GM11168 (cell line): ENCODE measurements around the gene SEC62.

Experiments used
- in situ Hi-C: fragments of 300-500 bp; cut with MboI; formaldehyde crosslinking; loops from one replicate; pipeline ENCODE4 v1.12.0; 2022; ENCODE audit warnings: low sequenced_read_pairs; ENCODE audit not compliant: unreplicated experiment

Gene SEC62, protein sequence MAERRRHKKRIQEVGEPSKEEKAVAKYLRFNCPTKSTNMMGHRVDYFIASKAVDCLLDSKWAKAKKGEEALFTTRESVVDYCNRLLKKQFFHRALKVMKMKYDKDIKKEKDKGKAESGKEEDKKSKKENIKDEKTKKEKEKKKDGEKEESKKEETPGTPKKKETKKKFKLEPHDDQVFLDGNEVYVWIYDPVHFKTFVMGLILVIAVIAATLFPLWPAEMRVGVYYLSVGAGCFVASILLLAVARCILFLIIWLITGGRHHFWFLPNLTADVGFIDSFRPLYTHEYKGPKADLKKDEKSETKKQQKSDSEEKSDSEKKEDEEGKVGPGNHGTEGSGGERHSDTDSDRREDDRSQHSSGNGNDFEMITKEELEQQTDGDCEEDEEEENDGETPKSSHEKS

DNA sequence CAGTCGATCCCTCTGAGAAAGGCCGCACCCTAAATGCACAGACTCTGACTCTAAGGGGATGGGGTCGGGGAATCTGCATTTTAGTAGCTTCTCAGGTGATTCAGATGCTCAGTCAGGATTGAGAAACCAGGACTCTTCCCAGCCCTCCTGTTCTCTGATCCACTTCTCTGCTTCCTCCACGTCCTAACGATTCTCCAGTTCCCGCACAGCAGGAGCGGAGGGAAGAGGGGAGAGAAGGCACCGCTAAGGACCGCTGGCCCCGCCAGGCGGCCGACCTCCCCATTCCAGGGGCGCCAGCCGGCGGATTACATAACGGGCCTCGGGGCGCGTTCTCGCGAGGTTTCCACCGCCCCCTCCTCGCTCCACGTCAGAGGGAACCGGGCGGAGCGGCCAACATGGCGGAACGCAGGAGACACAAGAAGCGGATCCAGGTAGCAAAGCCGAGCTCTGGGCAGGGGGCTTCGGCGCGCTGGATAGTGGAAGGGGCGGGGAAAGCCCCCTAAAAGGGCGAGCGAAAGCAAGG, at the start of gene SEC62:
SEC62 (plus strand) TSS at position 380 of the 523 bp plus-strand sequence; CDS start at position 396, 16 bp downstream.
- in situ Hi-C loops = loop anchor here (10.0 kb wide), 1 partner anchor 102 kb away; the partner anchor contains the start of gene LRRC31

DNA sequence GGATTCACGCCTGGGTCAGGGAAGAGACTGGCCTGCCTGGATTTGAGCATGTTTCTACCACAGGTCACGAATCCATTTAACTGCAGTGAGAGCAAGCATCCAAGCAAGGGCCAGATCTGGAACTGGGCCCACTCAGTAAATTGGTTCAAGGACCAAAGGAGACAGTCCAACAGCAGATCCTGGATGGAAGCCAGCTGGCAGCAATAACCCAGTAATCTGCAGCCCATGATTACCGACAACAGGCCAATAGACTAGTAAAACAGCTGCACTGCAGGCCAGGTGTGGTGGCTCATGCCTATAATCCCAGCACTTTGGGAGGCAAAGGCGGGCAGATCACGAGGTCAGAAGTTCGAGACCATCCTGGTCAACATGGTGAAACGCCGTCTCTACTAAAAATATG, 43.4 kb upstream of the SEC62 start:
- in situ Hi-C loops = no loop called here

DNA sequence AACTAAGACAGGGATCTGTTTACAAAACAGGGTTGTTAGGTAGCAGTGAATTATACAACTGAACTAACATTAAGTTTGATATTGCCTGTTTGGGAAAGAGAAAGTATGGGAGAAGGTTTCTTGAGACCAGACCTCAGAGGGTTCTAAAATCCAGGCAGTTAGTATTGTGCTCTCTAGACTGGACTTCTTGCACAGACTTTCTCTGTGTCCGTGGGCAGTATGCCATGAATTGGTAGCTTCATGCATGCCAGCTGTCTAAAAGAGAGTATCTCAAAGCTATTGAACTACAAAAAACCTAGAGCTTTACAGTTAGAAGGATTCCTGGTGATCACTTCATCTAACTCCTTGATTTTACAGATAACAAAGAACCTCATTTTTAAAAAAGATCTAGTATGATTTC, 42.8 kb upstream of the SEC62 start:
- in situ Hi-C loops = no loop called here

DNA sequence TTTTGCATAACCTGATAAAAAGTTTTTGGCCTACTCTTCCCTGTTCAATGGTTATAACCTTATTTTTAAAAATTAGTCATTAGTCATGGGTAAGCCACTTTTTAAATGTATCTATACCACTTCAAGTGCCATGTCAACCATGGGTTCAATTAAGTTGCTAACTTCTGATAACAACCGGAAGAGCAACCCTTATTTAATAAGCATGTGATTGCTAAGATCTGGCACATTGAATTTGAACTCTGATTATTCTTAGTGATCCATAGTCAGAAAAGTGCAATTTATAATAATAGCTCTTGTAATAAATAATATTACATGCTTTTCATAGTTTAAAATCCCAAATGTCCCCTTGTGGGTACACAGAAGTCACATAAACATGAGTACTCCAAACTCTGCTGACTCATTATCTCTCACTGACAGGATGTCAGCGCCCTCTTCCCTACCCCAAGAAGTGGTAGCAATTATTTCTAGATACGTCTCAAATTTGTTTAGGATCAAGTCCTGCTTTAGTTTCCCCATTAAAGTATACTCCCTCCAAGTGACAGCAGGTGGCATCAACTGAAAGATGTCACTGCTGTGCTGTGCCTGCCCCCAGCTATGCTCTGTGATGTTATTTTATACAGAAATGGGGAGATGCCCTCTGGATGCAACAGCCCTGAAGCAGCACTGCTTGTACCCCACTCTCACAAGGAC, 36.6 kb upstream of the SEC62 start:
- in situ Hi-C loops = no loop called here

DNA sequence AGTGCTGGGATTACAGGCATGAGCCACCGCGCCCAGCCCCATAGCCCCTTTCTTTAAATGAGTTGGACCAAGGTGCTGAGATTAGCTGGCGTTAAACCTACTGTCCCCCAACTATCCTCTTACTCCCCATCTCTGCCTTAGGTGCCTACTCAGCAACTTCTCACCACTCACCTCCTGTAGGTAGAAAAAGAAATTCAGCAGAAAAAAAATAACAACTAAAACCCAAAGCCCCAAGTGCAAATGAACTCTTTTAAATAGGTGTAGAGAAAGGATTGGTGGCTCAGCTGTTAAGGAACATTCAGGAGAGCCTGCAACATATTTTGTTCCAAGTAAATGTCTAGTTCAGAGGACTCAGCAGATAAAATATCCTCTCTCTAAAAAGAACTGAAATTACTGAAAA, 35.8 kb upstream of the SEC62 start:
- in situ Hi-C loops = no loop called here

DNA sequence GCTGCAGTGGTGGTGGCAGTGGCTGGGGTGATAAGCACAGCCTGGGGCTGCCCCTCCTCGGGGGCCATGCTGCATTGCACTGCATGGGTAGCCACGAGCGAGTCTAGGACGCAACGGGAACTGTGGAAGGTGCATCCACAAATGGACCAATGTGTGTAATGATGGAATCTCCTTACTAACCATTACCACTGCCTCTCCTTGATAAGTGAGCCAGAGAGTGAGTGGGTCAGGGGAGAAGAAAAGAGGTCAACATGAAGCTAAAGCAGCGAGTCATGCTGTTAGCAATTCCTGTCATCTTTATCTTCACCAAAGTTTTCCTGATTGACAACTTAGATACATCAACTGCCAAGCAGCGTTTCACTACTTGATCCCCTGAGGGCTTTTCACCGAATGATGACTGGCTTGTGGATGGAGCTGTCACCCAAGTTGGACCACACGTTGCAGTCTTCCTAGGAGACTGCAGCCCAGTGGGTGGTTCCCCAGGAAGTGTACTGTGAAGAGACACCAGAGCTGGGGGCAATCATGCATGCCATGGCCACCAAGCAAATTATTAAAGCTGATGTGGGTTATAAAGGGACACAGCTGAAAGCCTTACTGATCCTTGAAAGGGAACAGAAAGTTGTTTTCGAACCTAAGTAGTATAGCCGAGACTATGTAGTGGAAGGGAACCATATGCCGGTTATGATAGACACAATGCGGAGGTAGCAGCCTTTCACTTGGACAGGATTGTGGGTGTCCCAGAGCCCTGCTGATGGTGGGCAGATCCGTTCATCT, 34.7 kb upstream of the SEC62 start:
- in situ Hi-C loops = no loop called here

DNA sequence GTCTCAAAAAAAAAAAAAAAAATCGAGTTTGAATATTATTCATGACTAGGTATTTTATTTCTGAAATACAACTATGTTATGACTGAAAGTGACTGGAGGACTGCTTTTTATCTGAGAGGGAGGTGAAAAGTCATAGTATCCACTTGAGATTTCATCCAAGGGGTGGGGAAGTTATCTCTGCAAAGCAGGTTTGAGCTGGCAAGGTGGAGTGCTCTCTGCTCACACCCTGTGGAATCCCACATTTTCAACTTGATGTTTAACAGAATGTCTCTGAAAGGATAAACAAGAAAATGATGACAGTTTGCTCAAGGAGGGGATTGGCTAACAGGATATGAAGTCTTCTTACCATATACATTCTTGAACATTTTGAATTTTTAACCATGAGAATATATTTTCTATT, 27.3 kb upstream of the SEC62 start:
- in situ Hi-C loops = no loop called here

DNA sequence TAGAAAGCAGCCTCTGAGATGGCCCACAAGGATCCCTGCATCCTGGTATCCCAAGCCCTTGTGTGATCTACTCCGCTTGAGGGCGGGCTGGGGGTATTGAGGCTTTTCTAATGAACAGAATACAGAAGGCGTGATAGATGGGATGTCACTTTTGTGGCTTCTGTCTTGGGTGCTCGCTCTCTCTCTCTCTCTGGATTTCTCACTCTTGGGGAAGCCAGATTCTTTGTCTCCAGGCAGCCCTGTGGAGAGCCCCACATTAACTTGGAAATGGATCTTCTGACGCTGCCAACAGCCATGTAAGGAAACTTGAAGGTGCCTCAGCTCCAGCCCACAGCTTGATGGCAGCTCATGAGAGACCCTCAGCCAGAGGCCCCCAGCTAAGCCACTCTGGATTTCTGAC, 26.9 kb upstream of the SEC62 start:
- in situ Hi-C loops = no loop called here

DNA sequence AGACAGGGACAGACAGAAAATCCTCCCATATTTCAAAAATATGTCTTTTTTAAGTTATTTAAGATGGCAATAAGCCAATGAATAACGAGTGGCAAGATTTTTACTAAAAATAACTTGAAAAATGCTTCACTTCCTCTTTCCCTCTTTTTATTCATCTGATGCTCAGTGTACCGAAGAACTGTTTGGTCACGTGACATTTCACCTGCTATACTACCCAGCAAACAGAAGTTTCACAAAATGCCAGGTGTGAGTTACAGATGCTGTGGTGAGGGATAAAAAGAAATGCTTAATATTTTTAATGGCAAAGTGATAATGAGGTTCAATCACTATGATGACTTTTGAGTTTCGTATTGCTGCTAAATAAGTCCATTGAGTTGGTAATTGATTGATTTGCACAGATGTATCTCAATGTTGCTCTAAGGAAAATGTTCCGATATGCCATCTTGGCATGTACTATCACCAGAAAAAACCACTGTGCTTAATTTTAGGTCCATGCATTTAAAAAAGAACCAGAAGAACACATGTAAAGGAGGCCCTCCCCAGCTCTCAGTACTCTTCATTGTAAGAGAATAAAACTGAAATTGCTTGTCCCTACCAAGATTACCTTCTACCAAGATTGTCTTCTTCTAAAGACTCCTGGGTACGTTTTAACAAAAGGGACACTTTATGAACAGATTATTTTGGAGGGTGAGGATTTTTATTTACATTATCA, 26.0 kb upstream of the SEC62 start:
- in situ Hi-C loops = no loop called here

DNA sequence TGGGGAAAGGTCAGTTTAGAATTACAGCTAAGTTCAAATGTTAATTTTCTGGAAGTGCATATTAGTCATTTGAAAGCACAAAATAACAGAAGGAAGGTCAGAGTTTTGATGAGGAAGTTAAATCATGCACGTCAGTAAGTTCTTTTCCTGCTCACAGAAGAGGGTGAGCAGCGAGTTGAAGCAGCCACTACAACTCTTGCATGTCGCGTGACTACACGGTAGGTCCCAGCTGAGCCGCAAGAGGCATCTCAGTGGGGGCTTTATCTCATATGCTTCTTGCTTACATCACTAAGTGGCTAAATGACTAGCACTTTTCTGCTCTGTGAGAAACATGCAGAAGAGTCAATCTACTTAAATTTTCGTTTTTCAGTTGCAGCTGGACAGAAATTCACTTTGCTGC, 21.3 kb upstream of the SEC62 start:
- in situ Hi-C loops = no loop called here

DNA sequence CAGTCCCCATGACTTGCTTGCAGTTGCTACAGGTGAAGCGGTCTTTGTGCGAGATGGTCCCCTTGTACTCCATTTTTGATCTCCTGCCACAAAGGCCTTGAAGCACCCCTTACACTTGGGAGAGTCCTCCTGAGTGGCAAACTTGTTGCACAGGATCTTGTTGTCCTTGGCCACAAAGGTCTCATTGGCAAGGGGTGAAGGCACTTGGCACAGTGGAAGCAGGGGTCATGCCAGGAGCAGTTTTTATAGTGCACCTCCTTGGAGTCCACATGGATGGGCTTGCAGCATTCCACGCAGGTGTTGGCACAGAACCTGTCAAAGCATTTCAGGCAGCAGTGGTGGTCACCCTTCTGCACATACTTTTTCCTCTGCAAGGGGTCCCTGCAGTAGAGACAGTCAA, 20.3 kb upstream of the SEC62 start:
- in situ Hi-C loops = no loop called here

DNA sequence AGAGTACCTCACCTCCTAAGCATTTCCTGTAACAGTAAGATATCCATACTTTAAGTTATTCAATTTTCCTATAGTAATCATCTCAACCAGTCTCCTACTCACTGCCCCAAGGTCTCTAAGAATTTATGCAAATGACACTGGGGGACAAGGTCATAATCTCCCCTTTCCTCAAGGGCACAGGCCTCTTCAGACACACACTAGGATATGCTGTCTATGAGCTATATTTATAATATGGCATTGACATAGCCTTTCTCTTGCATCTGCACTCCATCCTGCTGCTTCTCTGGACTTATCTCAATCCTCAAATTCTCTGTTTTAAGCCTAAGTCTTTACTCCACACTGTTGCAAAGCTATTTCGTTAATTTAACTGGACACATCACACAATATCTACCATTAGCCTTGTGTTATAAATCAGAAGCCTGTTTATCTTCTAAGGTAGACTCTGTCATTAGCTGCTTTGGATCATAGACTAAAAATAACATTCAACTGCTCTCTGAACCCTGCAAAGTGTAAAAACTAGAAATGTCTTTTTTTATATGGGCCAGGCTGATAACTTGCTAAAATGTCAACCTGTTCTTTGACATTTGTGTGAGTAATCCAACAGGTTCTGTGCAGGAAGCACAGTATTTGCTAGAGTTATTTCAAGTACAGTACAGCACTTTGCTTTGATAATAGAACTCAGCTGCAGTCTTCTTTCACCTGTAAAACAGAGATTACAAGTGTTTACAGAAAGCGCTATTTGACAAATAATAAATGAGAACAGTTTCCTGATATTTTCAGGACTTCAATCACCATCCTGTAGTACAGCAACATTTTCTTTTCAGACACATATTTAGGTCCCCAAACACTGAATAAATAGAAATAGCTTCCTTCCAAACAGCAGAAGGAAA, 17.8 kb upstream of the SEC62 start:
- in situ Hi-C loops = no loop called here

DNA sequence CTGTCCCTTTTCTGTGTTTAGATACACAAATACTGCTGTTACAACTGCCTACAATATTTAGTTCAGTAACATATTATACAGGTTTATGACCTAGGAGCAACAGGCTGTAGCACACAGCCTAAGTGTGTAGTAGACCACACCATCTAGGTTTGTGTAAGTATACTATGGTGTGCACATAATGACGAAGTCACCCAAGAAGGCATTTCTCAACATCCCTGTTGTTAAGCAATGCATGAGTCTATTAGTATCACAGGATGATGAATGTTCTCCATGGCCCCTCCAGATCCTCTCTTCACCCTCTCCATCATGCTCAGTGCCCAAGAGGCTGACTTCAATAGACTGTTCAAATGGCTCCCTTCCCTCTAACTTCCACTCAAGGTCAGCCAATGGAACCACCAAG, 14.6 kb upstream of the SEC62 start:
- in situ Hi-C loops = no loop called here

DNA sequence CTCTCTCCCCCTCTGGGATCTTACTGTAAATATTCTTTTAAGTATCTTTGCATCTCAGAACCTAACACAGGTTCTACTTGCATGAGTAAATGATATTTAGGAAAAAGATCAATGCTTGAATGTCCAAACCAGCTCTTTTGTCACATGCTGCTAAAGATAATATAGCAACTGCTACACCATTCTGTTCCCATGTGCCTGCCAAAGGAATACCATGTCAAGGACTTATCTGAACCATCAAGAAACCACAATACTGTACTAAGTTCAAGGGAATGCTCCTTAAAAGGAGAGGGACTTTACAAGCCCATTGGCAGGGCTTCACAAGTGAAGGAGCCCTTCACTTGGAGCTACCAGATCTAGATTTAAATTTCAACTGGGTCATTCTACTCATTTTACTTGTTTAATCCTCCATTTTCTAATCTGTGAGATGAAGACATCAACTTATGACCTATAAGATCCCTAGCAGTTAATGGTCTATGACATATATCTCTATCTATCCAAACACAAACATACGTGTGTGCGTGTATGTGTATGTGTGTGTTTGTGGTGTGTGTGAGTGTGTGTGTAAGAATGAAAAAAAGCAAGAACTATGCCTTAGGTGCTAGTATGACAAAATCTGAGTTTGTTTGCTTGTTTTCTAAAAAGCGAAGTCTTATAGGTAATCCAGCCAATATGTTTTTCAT, 13.0 kb upstream of the SEC62 start:
- in situ Hi-C loops = no loop called here

DNA sequence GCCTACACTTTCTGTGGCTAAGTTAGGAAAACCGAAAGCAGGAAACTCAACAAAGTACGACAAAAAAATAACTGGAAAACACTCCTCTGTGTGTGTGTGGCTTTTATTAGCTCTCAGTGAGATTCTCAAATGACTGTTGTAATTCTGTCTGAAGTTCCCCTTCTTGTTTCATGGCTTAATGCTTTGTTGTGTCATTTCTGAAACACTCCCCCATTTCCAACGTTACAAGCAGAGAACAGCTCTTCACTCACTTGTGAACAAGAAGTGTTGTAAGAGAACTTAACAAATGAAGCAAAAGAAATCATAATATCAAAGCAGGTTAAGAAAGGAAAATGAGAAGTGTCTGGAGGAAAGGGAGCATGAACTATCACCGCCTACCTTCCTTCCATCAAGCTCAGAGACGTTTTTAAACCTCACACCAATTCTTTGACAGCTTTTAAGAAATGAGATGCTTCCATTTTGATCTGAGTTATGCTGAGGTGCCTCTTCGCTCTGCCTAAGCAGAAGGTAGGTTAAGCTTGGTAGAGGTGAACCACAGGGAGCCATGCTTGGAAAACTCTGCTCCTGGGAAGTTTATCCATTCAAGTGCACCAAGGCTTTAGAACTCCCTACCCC, 12.4 kb upstream of the SEC62 start:
- in situ Hi-C loops = no loop called here

DNA sequence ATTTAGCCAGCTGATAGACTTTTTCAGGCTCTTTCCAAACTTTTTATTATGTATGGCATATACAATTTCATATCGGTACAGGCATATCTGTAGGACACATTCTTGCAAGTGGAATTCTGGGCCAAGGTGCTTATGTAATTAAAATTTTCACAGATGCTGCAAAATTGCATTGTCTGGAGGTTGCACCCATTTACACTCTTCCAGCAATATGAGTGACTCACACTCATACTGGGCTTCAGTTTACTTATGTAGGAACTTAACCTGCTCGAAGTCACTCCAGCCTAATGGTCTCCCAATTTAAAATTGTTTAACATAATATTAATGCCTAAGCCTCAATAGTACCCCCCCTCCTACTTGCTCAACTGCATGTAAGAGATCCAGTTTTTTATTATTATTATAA, 11.2 kb upstream of the SEC62 start:
- in situ Hi-C loops = no loop called here

DNA sequence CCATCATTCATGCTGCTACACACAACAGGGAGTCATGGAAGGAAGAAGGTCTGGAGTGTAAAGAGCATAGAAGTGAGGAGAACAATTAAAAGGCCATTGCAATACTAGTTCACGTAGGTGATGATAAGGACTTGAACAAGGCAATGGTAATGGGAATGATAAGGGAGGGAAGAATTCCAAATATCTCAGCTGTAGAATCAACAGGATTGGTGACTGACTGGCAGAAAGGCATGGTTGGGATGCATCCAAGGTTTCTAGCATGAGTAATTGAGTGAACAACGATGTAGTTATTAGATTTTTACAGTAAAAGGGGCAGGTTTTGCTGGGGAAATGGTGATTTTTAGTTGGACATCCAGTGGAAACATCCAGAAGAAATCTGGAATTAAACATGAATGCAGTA, 2.4 kb upstream of the SEC62 start:
- in situ Hi-C loops = loop anchor here (10.0 kb wide), 1 partner anchor 99 kb away; the partner anchor contains the start of gene LRRC31
